Measurements from ENCODE around the gene HNRNPAB.

Gene HNRNPAB

DNA sequence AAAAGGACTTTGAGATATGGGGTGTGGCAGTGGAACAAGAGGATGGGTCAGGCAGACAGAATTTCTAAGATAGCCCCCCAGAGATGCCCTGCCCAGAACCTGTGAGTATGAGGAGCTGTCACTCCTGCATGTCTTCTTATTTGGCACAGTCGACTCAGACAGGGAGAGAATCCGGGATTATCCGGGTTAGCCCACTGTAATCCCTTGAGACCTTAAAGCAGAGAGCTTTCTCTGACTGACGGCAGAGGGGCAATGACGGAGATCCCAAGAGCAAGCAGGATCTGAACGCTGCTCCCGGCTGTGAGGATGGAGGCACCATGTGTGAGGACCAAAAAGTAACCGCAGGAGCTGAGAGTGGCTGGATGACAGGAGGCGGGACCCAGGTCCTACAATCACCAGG is 41.9 kb upstream of the HNRNPAB start:
- no peak overlapping the region for H3K27ac ChIP-seq (ENCODE audit: extremely low read depth, low read depth, low read length)
- POLR2A ChIA-PET = interaction anchor here (0.8 kb wide), 1 partner anchor 42 kb away, joined by 4 read pairs; the partner anchor contains the start of gene HNRNPAB

More for the DNA sequence above, 41.9 kb upstream of the HNRNPAB start:
- Histone ChIP-seq H3K9me3 (ENCODE audit: control insufficient read depth, insufficient read depth, low read depth, low read length) (no peaks in the 10 kb centered on the region), H3K4me1 (ENCODE audit: control insufficient read depth, insufficient read depth, low read length) (no peaks in the 10 kb centered on the region), H3K36me3 (ENCODE audit: control insufficient read depth in 2 of 2, insufficient read depth in 1 of 2, low read length in 2 of 2) (no peaks in the 10 kb centered on the region), H3K4me3 (ENCODE audit: low read depth, low read length) (no peak overlapping the region)
- CTCF ChIA-PET = interaction anchor here (0.6 to 3.9 kb wide), 6 partner anchors 13 to 161 kb away, joined by 3 to 39 read pairs (median 5); no protein-coding TSS in a partner anchor
- no peak for TF ChIP-seq ZNF146 (tag by site-specific recombination; IDR thresholded peaks at IDR 0.05)
- no peak for TF ChIP-seq ZNF138 (tag by site-specific recombination; IDR thresholded peaks at IDR 0.05; ENCODE audit: borderline replicate concordance)
- TF ChIP-seq ZNF184 (tag by site-specific recombination; IDR thresholded peaks at IDR 0.05) = no peak
- TF ChIP-seq ZNF518A (tag by site-specific recombination; conservative IDR thresholded peaks at IDR 0.05; ENCODE audit: low read depth) = no peak
- TF ChIP-seq ZNF510 (tag by site-specific recombination; IDR thresholded peaks at IDR 0.05; ENCODE audit: insufficient replicate concordance) = no peak
- no peak for TF ChIP-seq ZNF211 (tag by site-specific recombination; IDR thresholded peaks at IDR 0.05; ENCODE audit: low read depth)
- no peak for TF ChIP-seq ZNF112 (tag by site-specific recombination; IDR thresholded peaks at IDR 0.05)
- TF ChIP-seq ZNF121 (tag by site-specific recombination; IDR thresholded peaks at IDR 0.05) = no peak
- TF ChIP-seq ZNF843 (tag by site-specific recombination; IDR thresholded peaks at IDR 0.05) = no peak
- no peak for TF ChIP-seq KLF9 (tag by site-specific recombination; IDR thresholded peaks at IDR 0.05; ENCODE audit: low read depth)
- TF ChIP-seq, protein P1, sequence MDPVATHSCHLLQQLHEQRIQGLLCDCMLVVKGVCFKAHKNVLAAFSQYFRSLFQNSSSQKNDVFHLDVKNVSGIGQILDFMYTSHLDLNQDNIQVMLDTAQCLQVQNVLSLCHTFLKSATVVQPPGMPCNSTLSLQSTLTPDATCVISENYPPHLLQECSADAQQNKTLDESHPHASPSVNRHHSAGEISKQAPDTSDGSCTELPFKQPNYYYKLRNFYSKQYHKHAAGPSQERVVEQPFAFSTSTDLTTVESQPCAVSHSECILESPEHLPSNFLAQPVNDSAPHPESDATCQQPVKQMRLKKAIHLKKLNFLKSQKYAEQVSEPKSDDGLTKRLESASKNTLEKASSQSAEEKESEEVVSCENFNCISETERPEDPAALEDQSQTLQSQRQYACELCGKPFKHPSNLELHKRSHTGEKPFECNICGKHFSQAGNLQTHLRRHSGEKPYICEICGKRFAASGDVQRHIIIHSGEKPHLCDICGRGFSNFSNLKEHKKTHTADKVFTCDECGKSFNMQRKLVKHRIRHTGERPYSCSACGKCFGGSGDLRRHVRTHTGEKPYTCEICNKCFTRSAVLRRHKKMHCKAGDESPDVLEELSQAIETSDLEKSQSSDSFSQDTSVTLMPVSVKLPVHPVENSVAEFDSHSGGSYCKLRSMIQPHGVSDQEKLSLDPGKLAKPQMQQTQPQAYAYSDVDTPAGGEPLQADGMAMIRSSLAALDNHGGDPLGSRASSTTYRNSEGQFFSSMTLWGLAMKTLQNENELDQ (tag by site-specific recombination; IDR thresholded peaks at IDR 0.05; ENCODE audit: low read depth) = no peak
- TF ChIP-seq, protein P2, sequence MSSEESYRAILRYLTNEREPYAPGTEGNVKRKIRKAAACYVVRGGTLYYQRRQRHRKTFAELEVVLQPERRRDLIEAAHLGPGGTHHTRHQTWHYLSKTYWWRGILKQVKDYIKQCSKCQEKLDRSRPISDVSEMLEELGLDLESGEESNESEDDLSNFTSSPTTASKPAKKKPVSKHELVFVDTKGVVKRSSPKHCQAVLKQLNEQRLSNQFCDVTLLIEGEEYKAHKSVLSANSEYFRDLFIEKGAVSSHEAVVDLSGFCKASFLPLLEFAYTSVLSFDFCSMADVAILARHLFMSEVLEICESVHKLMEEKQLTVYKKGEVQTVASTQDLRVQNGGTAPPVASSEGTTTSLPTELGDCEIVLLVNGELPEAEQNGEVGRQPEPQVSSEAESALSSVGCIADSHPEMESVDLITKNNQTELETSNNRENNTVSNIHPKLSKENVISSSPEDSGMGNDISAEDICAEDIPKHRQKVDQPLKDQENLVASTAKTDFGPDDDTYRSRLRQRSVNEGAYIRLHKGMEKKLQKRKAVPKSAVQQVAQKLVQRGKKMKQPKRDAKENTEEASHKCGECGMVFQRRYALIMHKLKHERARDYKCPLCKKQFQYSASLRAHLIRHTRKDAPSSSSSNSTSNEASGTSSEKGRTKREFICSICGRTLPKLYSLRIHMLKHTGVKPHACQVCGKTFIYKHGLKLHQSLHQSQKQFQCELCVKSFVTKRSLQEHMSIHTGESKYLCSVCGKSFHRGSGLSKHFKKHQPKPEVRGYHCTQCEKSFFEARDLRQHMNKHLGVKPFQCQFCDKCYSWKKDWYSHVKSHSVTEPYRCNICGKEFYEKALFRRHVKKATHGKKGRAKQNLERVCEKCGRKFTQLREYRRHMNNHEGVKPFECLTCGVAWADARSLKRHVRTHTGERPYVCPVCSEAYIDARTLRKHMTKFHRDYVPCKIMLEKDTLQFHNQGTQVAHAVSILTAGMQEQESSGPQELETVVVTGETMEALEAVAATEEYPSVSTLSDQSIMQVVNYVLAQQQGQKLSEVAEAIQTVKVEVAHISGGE (tag by site-specific recombination; conservative IDR thresholded peaks at IDR 0.05; ENCODE audit: low read depth) = no peak
- no peak for TF ChIP-seq ZNF169 (tag by site-specific recombination; IDR thresholded peaks at IDR 0.05)
- TF ChIP-seq ZNF785 (tag by site-specific recombination; IDR thresholded peaks at IDR 0.05) = no peak
- TF ChIP-seq RBAK (tag by site-specific recombination; IDR thresholded peaks at IDR 0.05) = no peak
- no peak for TF ChIP-seq GFI1B (tag by site-specific recombination; IDR thresholded peaks at IDR 0.05)
- no peak for TF ChIP-seq ZEB2 (tag by site-specific recombination; IDR thresholded peaks at IDR 0.05)

All from HEK293 (cell line).